Stimulated activated CD4-positive, alpha-beta T cell treated with anti-CD3 and anti-CD28 coated beads, Interleukin-4, amount 100 ng/mL, for 24 hours (primary cell): ENCODE data around the gene GPR37L1.

Experiments used
- DNase-seq: peaks from one replicate; pipeline ENCODE4 v3.0.0-alpha.2; 2020

Gene GPR37L1

GRCh38 chr1:202122639-202123335, at the start of gene GPR37L1:
Gene GPR37L1, plus strand, starts transcription at chr1:202122917. Its CDS starts 47 bp downstream, at chr1:202122964.
- no peak for DNase-seq

GRCh38 chr1:202073206-202073605, 49.5 kb upstream of the GPR37L1 start:
- DNase-seq: no peak

GRCh38 chr1:202074985-202075384, 47.7 kb upstream of the GPR37L1 start:
- DNase-seq: no peak

GRCh38 chr1:202075389-202075788, 47.3 kb upstream of the GPR37L1 start:
- DNase-seq: no peak

- no peak for DNase-seq
Observed at GRCh38 chr1:202076050-202076511, 46.6 kb upstream of the GPR37L1 start.

- DNase-seq: no peak
Observed at GRCh38 chr1:202078241-202078640, 44.5 kb upstream of the GPR37L1 start.

GRCh38 chr1:202081992-202082391, 40.7 kb upstream of the GPR37L1 start:
- DNase-seq: no peak

GRCh38 chr1:202084791-202085681, 37.7 kb upstream of the GPR37L1 start:
- DNase-seq: no peak

GRCh38 chr1:202085682-202086373, 36.9 kb upstream of the GPR37L1 start:
- DNase-seq: no peak

GRCh38 chr1:202086579-202087350, 36.0 kb upstream of the GPR37L1 start:
- no peak for DNase-seq

GRCh38 chr1:202088206-202088605, 34.5 kb upstream of the GPR37L1 start:
- no peak for DNase-seq

- no peak for DNase-seq
Observed at GRCh38 chr1:202090994-202091393, 31.7 kb upstream of the GPR37L1 start.

GRCh38 chr1:202093858-202094257, 28.9 kb upstream of the GPR37L1 start:
- DNase-seq: no peak

- DNase-seq: no peak
Observed at GRCh38 chr1:202101184-202101583, 21.5 kb upstream of the GPR37L1 start.

GRCh38 chr1:202104073-202104472, 18.6 kb upstream of the GPR37L1 start:
- no peak for DNase-seq

- DNase-seq: no peak
Observed at GRCh38 chr1:202105571-202106339, 17.0 kb upstream of the GPR37L1 start.

- DNase-seq: no peak
Observed at GRCh38 chr1:202106340-202107254, 16.1 kb upstream of the GPR37L1 start.

GRCh38 chr1:202107321-202107761, 15.4 kb upstream of the GPR37L1 start:
- DNase-seq: no peak

GRCh38 chr1:202107801-202108731, 14.7 kb upstream of the GPR37L1 start:
- no peak for DNase-seq
